Superior temporal gyrus (tissue), 1 donor: ENCODE data around the gene MSH5.

Experiments used
- DNase-seq: peaks from one replicate; pipeline ENCODE4 v3.0.0-alpha.2; 2016; ENCODE audit errors: extremely low spot score

MSH5 gene

DNA sequence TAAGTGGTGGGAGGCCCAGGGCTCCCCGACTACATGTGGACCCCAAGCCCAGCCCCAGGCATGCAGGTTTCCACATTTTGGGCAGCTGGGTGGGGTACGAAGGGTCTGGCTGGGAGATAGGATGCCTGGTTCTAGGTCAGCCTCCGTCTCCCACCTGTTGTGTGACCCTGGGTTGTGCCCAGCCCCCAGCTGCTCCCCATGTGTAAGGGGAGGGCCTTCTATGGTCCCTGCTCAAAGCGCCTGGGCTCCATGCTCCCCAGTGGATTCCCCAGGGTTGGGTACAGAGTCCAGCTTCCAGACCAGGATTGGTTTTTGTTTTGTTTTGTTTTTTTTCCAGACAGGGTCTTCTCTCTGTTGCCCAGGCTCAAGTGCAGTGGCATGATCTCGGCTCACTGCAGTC is 38.4 kb downstream of the MSH5 start:
- no peak for DNase-seq

DNA sequence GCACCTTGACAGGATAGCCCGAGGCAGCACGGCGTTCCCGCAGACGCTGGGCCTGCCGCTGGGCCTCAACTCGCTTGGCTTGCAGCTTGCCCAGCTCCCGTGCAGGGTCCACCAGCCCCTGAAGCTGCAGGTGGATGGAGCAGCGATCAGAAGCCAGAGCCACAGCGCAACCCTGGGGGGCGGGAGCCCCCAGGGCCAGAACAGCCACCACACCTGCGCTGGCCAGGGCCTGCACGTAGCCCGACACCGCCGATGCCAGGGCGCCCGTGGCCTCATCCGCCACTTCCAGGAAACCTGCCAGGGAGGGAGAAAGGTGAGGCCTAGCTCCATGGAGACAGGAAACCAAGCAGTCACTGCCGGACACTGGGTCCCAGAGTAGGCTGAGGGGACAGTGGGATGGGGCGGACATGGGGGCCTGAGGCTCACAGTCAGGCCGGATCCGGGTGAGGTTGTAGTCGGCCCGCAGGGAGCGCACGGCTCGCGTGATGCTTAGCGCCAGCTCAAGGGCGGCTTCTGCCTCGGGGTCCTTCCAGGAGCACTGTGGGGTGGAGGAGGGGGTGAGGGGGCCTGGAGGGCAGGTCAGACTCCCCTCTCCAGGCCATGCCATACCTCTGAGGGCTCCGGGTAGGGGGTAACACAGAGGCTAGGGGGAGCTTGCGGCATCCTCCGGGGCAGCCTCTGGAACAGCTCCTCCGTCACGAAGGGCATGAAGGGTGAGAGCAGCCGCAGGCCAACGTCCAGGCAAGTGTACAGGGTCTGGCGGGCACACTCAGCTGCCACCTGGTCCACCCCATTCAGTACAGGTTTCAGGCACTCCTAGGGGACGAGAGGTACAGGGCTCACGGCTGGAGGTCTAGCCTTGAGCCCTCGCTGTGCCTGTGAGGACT is 39.4 kb downstream of the MSH5 start:
- DNase-seq: no peak

DNA sequence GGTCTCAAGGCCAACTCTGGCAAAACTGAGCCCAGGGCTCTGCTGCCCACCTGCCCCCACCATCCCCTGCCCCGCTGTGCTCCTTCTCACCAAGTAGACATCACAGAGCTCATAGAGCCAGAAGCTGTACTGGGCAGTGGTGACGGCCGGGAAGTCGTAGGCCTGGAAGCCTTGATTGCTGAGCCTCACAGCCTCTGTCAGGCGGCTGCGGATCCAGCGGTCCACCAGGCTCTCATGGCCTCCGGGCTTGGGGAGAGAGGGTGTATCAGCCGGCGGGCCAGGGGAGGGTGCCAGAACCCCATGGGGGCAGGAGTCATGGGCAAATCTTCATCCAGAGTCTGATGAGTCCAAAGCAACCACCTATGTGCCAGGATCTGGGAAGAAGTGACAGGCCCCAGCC is 40.1 kb downstream of the MSH5 start:
- DNase-seq: no peak

DNA sequence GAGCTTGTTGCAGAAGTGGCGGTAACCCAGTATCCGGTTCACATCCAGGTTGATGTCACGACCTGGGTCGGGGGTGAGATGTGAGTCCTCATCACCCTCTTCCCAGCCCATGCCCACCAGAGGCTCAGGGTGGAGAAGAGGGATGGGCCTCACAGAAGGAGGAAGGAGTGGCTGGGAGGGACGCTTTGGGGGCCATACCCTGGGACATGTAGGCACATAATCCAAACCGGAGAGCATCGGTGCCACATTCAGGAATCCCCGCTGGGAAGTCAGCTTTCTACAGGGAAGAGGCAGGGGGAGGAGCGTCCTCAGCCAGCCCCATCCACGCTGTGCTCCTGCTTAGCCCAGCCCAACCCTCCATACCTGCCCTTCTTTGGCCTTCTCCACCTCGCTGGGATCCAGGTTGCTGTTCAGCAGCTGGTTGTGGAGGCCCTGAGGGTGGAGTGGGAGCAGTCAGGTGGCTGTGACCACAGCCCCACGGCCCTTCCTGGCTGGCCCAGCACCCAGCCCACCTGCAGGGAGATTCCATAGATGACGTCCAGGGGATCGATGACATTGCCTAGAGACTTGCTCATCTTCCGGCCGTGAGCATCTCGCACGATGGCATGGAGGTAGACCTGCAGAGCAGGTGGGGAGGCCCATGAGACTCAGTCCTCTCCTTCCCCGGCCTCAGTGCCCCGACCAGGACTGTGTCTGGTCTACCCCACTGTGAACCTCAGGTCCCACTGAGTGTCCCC is 40.9 kb downstream of the MSH5 start:
- no peak for DNase-seq

DNA sequence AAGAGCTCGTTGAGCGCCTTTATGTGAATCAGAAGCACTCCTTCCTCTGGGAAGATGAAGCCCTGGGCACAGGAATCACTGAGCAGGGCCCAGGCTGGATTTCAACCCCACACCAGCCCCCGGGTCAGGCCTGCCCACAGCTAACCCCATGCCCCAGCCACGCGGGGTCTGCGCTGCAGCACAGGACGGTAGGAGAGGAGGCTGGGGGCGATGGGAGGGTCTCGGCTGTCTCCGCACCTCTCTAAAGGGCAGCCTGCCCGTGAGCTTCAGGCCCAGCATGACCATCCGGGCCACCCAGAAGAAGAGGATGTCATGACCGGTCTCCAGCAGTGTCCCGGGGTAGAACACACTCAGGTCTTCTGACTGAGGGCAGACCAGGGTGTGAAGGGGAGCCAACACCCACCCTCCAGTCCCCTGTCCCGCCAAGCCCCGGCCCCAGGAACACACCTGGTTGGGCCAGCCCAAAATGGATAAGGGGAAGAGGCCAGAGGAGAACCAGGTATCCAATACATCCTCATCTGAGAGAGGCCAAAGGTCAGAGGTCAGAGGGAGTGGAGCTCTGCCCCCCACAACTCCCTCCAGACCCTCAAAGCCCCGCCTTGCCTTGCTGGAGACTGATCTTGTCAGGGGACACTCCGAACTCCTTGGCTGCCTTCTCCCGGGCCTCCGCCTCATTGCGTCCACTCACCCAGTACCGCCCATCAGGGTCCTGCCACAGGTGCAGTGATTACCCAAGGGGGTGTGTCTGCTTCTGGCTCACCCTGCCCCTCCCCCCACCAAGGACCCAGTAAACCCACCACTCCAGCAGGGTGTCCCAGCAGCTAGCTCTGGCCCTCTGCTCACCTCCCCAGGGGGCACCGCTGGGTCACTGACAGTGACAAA is 41.7 kb downstream of the MSH5 start:
- DNase-seq: no peak

DNA sequence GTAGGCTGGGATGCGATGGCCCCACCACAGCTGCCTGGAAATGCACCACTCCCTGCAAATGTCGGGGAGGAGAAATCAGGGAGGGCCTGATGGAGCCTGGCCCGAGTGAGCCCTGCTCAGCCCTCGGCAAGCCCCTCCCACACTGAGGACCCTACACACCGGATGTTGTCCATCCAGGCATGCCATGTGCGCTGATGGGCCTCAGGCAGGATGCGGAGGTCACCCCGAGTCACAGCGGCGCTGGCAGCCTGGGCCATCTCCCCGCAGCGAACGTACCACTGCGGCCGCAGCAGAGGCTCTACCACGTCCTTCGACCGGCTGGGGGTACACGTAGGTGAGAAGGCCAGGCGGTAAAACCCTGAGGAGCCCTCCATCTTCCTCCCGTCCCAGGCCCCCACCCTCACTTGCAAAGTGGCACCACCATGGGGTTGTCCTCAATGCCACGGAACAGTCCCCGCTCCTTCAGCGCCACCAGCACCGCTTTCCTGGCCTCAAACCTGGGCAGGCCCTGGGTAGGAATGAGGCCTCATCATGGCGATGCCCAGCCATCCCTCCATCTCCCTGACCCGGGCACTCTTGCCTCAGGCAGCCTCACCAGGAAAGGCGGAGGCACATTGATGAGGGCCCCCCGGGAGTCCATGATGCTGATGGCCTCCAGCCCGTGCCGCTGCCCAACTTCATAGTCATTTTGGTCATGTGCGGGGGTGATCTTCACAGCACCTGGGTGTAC is 42.5 kb downstream of the MSH5 start:
- DNase-seq: no peak

DNA sequence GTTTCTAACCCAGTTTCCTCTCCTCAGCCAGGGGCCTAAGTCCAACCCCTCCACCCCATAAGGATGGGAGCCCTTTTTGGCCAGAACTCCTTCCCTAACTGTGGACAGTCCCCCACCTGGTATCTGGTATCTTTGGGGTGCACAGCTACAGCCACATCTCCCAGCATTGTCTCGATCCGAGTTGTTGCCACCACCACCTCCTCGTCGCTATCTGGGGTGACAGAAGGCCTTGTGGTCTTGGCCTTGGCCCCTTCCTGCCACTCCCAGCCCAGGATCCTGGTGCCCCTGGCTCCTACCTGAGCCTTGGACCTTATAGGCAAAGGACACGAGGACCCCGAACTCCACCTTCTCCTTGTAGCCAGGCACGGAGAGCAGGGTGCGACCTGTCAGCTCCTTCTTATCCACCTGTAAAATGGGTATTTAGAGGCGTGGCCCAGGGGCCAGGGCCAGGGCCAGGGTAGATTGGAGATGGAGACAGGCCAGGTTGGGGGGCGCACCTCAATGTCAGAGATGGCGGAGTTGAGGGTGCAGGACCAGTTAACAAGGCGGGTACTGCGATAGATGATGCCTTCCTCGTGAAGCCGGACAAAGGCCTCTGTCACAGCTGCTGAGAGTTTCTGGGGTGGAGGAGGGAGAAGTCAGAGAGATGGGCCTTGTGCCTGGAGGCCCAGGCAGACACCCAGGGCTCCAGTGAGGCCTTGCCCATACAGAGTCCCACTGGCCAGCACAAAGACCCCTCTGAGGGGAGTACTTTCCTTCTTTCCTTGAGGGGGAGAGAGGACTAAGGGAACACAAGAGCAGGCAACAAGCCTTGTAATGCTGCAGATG is 44.5 kb downstream of the MSH5 start:
- no peak for DNase-seq

DNA sequence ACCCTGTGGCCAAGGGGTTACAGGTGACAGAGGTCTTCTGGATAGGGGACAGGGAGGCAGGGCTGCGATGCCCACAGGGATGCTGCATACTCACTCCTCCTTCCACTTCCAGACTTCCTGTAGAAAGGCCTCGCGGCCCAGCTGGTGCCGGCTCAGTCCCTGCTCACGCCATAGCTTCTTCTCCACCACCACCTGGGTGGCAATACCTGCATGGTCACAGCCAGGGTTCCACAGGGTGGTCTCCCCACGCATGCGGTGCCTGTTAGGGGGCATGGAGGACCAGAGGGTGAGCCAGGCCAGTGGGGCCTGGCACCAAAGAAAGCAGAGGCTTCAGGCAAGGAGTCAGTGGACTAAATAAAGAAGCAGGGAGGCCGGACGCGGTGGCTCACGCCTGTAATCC is 45.7 kb downstream of the MSH5 start:
- no peak for DNase-seq

DNA sequence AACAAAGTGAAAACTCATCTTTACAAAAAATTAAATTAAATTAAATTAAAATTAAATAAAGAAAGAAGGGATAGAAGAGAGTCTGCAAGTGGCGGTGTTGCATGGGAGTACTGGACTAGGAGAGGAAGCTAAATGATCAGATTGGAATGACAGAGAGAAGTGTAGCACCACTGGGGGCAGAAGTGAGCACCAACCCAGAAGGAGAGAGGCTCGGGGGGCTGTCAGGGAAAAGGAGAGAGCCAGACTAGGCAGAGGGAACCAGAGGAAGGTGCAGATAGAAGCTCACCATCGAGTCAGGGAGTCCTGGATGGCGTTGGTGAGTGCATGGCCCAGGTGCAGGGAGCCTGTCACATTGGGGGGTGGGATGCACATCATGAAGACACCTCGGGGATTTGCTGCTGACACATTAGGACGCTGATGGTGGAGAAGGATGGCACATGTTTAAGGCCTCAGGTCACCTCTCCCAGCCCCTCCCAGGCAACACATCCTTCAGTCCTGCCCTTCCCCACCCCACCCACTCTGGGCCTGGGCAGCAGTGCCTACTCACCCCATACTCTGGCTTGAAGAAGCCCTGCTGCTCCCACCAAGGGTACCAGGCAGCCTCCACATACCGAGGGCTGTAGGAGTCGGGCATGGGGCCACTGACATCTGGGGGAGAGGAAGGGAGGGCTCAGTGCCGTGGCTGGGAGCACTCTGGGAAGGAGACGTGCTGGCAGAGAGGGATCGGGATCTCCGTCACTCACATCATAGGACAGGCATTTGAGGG is 51.7 kb downstream of the MSH5 start:
- DNase-seq: peak; percentile 55

DNA sequence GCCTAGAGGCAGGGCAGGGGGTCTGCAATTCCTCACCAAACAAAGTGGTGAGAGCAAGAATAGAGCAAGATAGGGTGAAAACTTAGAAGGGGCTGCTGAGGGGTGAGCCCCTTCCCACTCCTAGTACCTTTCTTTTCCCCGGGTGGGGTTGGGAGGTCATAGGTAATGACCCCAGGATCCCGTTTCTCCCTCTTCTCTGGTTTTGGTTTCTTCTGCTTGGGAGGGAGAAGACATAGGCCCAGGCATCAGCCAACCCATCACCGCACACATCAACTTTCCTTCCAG is 52.2 kb downstream of the MSH5 start:
- DNase-seq: no peak

DNA sequence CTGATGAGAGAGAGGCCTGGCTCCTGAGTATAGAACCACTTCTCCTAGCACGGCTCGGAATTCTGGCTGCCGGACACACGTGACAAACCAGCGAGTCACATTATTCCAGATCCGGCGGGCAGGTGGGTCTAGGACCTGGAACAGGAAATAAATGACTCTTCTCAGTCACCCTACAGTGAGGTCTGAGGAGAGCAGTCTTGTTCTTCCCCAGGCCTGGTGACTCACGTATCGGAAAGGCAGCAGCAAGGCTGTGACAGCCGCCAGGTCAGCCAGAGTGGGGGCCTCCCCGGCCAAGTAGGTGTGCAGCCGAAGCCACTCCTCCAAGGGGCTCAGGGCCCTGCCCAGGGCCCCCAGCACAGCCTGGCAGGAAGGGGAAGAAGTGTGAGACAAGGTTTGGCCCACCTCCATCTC is 53.0 kb downstream of the MSH5 start:
- no peak for DNase-seq

DNA sequence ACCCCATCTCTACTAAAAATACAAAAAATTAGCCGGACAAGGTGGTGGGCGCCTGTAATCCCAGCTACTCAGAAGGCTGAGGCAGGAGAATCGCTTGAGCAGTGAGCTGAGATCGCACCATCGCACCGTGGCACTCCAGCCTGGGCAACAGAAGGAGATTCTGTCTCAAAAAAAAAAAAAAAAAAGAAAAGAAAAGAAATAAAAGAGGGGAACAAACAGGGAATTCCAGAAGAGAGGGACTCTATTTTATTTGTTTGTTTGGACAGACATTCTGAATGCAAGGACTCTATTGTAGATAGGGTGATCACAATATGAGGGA is 54.1 kb downstream of the MSH5 start:
- peak; percentile 23 for DNase-seq

DNA sequence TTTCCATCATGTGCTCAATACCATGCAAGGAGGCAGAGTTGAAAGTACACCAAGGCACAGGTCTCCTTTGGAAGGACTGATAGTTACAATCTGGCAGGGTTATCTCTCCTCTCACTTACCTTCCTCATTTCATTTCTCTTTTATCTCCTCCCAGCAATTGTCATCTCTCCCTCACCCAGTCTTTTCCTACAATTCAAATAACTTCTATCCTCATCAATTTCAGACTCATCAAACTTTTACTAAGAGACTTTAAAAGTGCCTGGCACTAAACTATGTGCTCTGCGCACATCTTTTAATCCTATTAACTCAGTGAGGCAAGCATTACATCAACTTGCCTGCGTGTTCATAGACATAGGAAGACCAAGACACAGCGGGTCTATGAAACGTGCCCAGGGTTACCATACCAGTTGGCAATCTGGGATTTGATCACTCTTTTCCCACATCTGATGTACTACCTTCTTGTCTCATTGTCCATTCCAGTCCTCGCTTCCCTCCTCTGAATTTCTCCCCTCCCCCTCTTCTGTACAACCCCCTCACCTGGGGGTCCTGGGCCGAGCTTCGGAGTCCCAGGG is 54.6 kb downstream of the MSH5 start:
- DNase-seq: peak; percentile 47

DNA sequence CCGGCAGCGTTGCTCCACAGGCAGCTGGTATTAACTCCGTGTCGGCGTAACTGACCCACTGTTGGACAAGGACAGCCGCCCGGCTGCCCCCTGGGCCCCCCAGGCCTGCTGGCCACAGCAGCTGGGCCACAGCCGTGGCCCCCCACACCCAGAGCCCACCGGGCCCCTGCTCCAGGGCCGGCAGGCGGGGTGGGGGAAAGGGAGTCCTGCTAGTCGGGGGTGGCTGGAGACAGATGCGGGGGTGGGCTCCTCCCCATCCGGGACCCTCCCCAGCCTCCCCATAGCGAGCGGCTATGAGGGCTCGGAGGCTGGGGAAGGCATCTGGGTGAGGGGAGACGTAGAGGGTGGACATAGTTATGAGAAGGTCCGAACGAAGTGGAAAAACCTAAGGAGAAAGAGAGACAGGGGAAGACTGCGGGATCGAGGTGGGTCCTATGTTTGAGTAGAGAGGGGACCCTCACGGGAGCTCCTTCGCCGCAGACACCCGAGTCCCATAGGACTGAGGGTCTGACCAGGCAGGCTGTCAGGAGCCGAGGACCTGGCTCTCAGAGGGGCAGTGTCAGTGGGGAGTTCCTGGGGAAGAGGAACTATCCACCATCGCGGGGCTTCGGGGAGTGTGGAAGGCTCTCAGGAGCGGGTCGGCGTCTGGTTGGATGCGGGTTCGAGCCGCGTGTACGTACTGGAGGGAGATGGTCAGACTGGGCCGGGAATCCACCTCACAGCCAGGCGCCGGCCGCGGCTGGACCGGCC is 55.2 kb downstream of the MSH5 start:
- DNase-seq: peak; percentile 37

DNA sequence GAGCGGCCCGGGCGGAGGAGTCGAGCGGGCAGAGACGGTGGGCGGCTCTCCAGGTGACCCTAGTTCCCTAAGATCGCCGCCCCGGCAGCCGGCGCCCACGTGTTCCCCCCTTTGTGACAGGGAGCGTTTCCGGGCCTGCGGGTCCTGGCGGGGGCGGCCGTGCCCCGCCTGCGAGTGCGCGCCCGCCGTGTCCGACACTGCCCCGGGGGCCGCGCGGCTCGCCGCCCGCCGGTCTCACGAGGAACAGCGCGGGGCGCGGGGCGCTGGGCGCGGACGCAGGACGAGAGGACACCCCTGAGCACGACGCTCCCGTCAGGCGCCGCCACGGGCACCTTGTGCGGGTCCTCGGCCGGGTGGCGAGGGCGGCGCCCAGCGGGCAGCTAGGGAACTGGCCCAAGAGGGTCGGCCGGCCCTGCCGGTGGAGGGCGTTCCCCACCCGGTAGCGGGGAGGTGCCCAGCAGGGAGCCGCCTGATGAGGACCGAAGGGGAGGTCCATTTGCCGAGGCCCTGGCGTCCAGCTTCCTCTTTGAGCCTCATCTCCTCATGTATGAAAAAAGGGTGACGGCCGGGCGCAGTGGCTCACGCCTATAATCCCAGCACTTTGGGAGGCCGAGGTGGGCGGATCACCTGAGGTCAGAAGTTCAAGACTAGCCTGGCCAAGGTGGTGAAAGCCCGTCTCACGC is 56.0 kb downstream of the MSH5 start, which contains the start of gene VARS1:
VARS1 (minus strand) TSS at position 137 of the 683 bp plus-strand sequence. CDS start 535 bp downstream, outside the sequence.
- peak; percentile 83 for DNase-seq

DNA sequence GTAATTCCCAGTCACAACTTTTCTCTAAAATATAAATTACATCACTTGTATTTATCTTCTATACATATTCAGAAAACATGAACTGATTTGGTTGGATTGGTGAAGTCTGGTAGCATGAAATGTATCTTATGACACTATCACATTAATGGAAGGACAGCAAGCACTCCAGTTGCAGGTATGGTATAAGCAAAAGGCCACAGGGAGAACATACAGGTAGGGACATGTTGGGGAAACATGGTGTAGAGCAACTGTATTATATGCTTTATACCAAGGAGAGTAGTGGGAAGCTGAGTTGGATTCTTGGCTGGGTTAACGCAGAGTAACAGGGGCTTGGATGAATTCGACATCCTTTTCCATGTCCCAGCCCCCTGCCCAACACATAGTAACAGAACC is 57.2 kb downstream of the MSH5 start:
- DNase-seq: no peak

DNA sequence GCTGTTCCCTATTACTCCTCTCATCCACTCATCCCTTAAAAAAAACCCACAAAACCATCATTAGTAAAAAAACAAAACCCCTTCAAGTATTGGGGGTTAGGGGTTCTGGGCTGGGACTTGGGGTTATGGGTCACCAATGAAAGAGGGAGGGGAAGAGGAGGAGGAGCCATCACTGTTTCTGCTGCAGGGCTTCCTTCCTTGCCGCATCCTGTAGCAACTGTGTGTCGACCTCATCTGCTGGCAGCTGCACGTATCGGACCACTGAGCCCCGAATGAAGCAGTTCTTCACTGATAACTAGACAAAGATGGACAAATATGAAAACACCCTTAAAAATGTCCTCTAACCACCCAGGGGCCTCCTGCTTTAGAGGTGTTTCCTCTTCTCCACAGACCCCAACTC is 57.8 kb downstream of the MSH5 start:
- DNase-seq: no peak

DNA sequence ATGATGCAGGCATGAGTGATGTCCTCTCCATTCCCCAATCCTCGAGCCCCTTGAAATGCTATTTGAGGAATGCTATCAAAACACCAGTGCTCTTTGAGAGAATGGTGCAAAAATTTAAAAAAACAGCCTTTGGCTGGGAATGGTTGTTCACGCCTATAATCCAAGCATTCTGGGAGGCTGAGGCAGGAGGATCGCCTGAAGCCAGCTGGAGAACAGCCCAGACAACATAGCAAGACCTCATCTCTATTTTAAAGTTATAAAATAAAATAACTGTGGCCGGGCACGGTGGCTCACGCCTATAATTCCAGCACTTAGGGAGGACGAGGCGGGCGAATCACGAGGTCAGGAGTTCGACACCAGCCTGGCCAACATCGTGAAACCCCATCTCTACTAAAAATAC is 60.0 kb downstream of the MSH5 start:
- no peak for DNase-seq
